SK-N-SH (cell line): ENCODE measurements around the gene KCNF1. TPM values are rescaled to one million over a fixed set of nuclear protein-coding genes. Genes with fewer than 3 reads are reported as not detected.

Experiments
- CTCF ChIA-PET: fragments of 300-600, 350-600 bp; formaldehyde crosslinking; extraction: SDS; loops from one replicate; lab custom pipeline; 2021; lab: Yijun Ruan, JAX
- POLR2A ChIA-PET: fragments of 350-600 bp; sonication (Branson Sonifier 250); formaldehyde crosslinking; extraction: SDS; loops from one replicate; lab custom pipeline; 2020; ENCODE audit warnings: antibody characterized with exemption, inconsistent platforms; lab: Yijun Ruan, JAX
- DNase-seq: peaks from one replicate; pipeline ENCODE4 v3.0.0; 2012
- H2AFZ ChIP-seq: fragments of 200-600 bp; sonication (generic); 2 replicates; pipeline ENCODE4 v1.8.1; 2016; ENCODE audit warnings: antibody characterized with exemption, mild to moderate bottlenecking, low read depth
- H3F3A ChIP-seq: fragments of 200-600 bp; sonication (generic); replicated peaks from 2 replicates; pipeline ENCODE3; 2016; ENCODE audit warnings: antibody characterized with exemption, mild to moderate bottlenecking; ENCODE audit not compliant: insufficient read depth
- H3K27ac ChIP-seq, 2 experiments: fragments of 200-500 bp in 1 of 2; fragments of 200-600 bp in 1 of 2; sonication (Bioruptor generic) in 1 of 2; sonication (generic), shearing (Covaris generic) in 1 of 2; 2 replicates each; pipeline versions ENCODE4 v1.5.1 to v1.6.1; 2014 to 2016; ENCODE audit warnings: low read depth in 2 of 2, inconsistent platforms in 1 of 2, low read length in 1 of 2, mild to moderate bottlenecking in 1 of 2, mixed read lengths in 1 of 2
- H3K27me3 ChIP-seq: fragments of 200-600 bp; sonication (generic), shearing (Covaris generic); 2 replicates; pipeline ENCODE4 v1.6.1; 2016; ENCODE audit warnings: mixed run types; ENCODE audit not compliant: insufficient read depth
- H3K36me3 ChIP-seq, 2 experiments: fragments of 200-500 bp in 1 of 2; fragments of 200-600 bp in 1 of 2; sonication (Bioruptor generic) in 1 of 2; sonication (generic) in 1 of 2; replicated peaks in 1 of 2; 2 replicates each; pipeline versions ENCODE3 to v1.5.1; 2014 to 2016; ENCODE audit warnings: low read length in 1 of 2, mild to moderate bottlenecking in 1 of 2; ENCODE audit not compliant: insufficient read depth in 2 of 2, control insufficient read depth in 1 of 2
- H3K4me1 ChIP-seq, 2 experiments: fragments of 200-500 bp in 1 of 2; fragments of 200-600 bp in 1 of 2; sonication (Bioruptor generic) in 1 of 2; sonication (generic), shearing (Covaris generic) in 1 of 2; 2 replicates each; pipeline versions ENCODE4 v1.5.1 to v1.6.1; 2014 to 2016; ENCODE audit warnings: low read depth in 1 of 2, low read length in 1 of 2, mixed run types in 1 of 2; ENCODE audit not compliant: insufficient read depth in 2 of 2, control insufficient read depth in 1 of 2
- H3K4me2 ChIP-seq: fragments of 200-600 bp; sonication (generic), shearing (Covaris generic); 2 replicates; pipeline ENCODE4 v1.6.1; 2017; ENCODE audit warnings: mixed run types
- H3K4me3 ChIP-seq, 2 experiments: fragments of 200-500 bp in 1 of 2; fragments of 200-600 bp in 1 of 2; sonication (Bioruptor generic) in 1 of 2; sonication (generic), shearing (Covaris generic) in 1 of 2; 2 replicates each; pipeline versions ENCODE4 v1.5.1 to v1.8.1; 2014 to 2016; ENCODE audit warnings: low read depth in 2 of 2, inconsistent platforms in 1 of 2, low read length in 1 of 2, mild to moderate bottlenecking in 1 of 2, mixed read lengths in 1 of 2, moderate library complexity in 1 of 2
- H3K79me2 ChIP-seq: fragments of 200-600 bp; sonication (generic); 2 replicates; pipeline ENCODE4 v1.8.1; 2017; ENCODE audit warnings: mild to moderate bottlenecking; ENCODE audit not compliant: insufficient read depth
- H3K9ac ChIP-seq: fragments of 200-600 bp; sonication (generic); 2 replicates; pipeline ENCODE4 v1.6.1; 2017; ENCODE audit warnings: mixed run types
- H3K9me2 ChIP-seq: fragments of 200-600 bp; sonication (generic); 2 replicates; pipeline ENCODE4 v1.6.1; 2017; ENCODE audit warnings: mixed run types
- H3K9me3 ChIP-seq: fragments of 200-600 bp; sonication (generic); 2 replicates; pipeline ENCODE4 v1.6.1; 2017; ENCODE audit warnings: mixed run types, mild to moderate bottlenecking, moderate library complexity
- H4K20me1 ChIP-seq: fragments of 200-600 bp; sonication (generic); 2 replicates; pipeline ENCODE4 v1.6.1; 2017; ENCODE audit warnings: mild to moderate bottlenecking, mixed run types; ENCODE audit not compliant: insufficient read depth
- CHD2 ChIP-seq: fragments of 150-350 bp; IDR thresholded peaks from 2 replicates; pipeline ENCODE4 v1.6.1; 2018; ENCODE audit warnings: low read length; ENCODE audit not compliant: partially characterized antibody
- CTCF ChIP-seq: fragments of 200-600 bp; sonication (generic); IDR thresholded peaks from 2 replicates; pipeline ENCODE4 v1.6.1; 2017; ENCODE audit warnings: antibody characterized with exemption, mild to moderate bottlenecking, moderate library complexity
- EP300 ChIP-seq, 2 experiments: IDR thresholded peaks; 2 replicates each; pipeline versions ENCODE4 v1.4.0 to v1.6.1; 2012; ENCODE audit warnings: borderline replicate concordance in 1 of 2, low read depth in 1 of 2, low read length in 1 of 2
- EZH2phosphoT487 ChIP-seq: fragments of 200-600 bp; sonication (generic); IDR thresholded peaks from 2 replicates; pipeline ENCODE4 v1.6.1; 2017; ENCODE audit warnings: low read depth, mixed run types, mild to moderate bottlenecking, antibody characterized with exemption, moderate library complexity, borderline replicate concordance
- JUND ChIP-seq: IDR thresholded peaks from 2 replicates; pipeline ENCODE4 v1.4.0; 2012
- MXI1 ChIP-seq: IDR thresholded peaks from 2 replicates; pipeline ENCODE4 v1.6.1; 2012; ENCODE audit warnings: mild to moderate bottlenecking, low read depth, low read length, improper control_type of control experiment
- TCF12 ChIP-seq: IDR thresholded peaks from 2 replicates; pipeline ENCODE4 v1.4.0; 2012
- ZBTB33 ChIP-seq: IDR thresholded peaks from 2 replicates; pipeline ENCODE4 v1.4.0; 2012; ENCODE audit warnings: low read depth, borderline replicate concordance
- WGBS: methylation state at CpG from one replicate; pipeline ENCODE4 v1.1.6; 2017; ENCODE audit warnings: low lambda C conversion rate; 5-methylcytosine and 5-hydroxymethylcytosine counted together
- polyA plus RNA-seq, 3 experiments: library from polyadenylated mRNA; depleted of rRNA; stranded (reverse); fragments of >200 nt; gene quantifications; 2 replicates each; pipeline ENCODE4 v1.2.3, GENCODE V29; 2012
- TF ChIP-seq, protein P1 (sequence below): fragments of 150-350 bp; IDR thresholded peaks from 2 replicates; pipeline ENCODE4 v1.6.1; 2017; ENCODE audit warnings: antibody characterized with exemption, low read length, low read depth, borderline replicate concordance
- TF ChIP-seq, protein P2 (sequence below): IDR thresholded peaks from 2 replicates; pipeline ENCODE4 v1.6.1; 2012; ENCODE audit warnings: mild to moderate bottlenecking, low read depth, low read length, moderate library complexity

The KCNF1 gene
- polyA plus RNA-seq, 1 of the 3 experiments (the other 2 are of a cell fraction) = 0.23 TPM

DNA sequence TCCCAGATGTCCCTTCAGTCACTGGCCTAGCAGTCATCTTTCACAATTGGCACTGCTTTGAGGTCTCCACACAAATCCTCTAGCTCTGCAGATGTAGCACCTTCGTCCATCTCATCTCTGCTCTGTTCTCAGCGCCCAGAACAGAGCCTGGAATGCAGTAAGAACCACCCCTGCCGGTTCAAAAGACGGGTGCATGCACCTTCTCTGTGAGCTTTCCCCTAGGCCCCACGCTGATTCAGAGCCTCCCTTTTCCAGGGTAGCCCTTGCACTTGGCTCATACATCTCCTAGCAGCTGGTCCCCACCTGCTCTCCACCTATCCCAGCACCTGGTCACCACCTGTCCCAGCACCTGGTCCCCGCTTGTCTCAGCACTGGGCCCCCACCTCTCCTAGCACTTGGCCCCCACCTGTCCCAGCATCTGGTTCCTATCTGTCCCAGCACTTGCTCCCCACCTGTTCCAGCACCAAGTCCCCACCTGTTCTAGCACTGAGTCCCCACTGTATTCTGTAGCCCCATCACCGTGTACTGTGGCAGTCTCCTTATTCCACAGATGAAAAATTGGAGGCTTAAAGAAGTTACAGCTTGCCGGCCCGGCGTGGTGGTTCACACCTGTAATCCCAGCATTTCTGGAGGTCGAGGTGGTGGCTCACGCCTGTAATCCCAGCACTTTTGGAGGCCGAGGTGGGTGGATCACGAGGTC lies 4.7 kb upstream of the KCNF1 start:
- no peak overlapping the region for H3K27ac ChIP-seq
- ChIA-PET POLR2A (no interaction called here), CTCF (interaction anchor here (0.9 to 13.7 kb wide), 8 partner anchors 10 to 224 kb away, joined by 3 to 192 read pairs (median 4); a partner anchor contains a TSS)
- H3K4me1 ChIP-seq = peaks cover 0 to 7% of the 10 kb centered on the region in 2 experiments; a peak in 1 of 4 replicates
- peaks cover 8% of the 10 kb centered on the region; the same call in 1 of the 2 replicates for H3K27me3 ChIP-seq
- no peak for DNase-seq
- H2AFZ ChIP-seq = no peak overlapping the region
- no peak overlapping the region for H3K9ac ChIP-seq
- WGBS = 73% methylated on average over 14 of the region's 14 CpGs
- H3F3A ChIP-seq = no peaks in the 10 kb centered on the region
- H3K9me3 ChIP-seq = no peaks in the 10 kb centered on the region
- no peaks in the 10 kb centered on the region for H3K79me2 ChIP-seq
- no peaks in the 10 kb centered on the region for H3K36me3 ChIP-seq
- TF ChIP-seq TCF12 (no peak), JUND (no peak), MXI1 (no peak), ZBTB33 (no peak), CTCF (no peak), EP300 (IDR thresholded peaks at IDR 0.05; ENCODE audit: borderline replicate concordance in 1 of 2, low read depth in 1 of 2, low read length in 1 of 2) (no peak), EZH2phosphoT487 (no peak), CHD2 (no peak)
- TF ChIP-seq, protein P1, sequence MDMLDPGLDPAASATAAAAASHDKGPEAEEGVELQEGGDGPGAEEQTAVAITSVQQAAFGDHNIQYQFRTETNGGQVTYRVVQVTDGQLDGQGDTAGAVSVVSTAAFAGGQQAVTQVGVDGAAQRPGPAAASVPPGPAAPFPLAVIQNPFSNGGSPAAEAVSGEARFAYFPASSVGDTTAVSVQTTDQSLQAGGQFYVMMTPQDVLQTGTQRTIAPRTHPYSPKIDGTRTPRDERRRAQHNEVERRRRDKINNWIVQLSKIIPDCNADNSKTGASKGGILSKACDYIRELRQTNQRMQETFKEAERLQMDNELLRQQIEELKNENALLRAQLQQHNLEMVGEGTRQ = no peak
- TF ChIP-seq, protein P2, sequence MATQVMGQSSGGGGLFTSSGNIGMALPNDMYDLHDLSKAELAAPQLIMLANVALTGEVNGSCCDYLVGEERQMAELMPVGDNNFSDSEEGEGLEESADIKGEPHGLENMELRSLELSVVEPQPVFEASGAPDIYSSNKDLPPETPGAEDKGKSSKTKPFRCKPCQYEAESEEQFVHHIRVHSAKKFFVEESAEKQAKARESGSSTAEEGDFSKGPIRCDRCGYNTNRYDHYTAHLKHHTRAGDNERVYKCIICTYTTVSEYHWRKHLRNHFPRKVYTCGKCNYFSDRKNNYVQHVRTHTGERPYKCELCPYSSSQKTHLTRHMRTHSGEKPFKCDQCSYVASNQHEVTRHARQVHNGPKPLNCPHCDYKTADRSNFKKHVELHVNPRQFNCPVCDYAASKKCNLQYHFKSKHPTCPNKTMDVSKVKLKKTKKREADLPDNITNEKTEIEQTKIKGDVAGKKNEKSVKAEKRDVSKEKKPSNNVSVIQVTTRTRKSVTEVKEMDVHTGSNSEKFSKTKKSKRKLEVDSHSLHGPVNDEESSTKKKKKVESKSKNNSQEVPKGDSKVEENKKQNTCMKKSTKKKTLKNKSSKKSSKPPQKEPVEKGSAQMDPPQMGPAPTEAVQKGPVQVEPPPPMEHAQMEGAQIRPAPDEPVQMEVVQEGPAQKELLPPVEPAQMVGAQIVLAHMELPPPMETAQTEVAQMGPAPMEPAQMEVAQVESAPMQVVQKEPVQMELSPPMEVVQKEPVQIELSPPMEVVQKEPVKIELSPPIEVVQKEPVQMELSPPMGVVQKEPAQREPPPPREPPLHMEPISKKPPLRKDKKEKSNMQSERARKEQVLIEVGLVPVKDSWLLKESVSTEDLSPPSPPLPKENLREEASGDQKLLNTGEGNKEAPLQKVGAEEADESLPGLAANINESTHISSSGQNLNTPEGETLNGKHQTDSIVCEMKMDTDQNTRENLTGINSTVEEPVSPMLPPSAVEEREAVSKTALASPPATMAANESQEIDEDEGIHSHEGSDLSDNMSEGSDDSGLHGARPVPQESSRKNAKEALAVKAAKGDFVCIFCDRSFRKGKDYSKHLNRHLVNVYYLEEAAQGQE = no peak
- TF ChIP-seq, all 33 proteins: peak for 0
- H3K4me2 ChIP-seq = no peak overlapping the region
- no peaks in the 10 kb centered on the region for H4K20me1 ChIP-seq
- H3K9me2 ChIP-seq = no peaks in the 10 kb centered on the region
- no peak overlapping the region for H3K4me3 ChIP-seq
